K562 (cell line): Measurements from ENCODE around the gene DPM2. TPM values are rescaled to one million over a fixed set of nuclear protein-coding genes. Genes with fewer than 3 reads are reported as not detected.

Experiments
- CAMTA2 ChIP-seq: fragments of 250-450 bp; sonication (Bioruptor Pico); conservative IDR thresholded peaks from 2 replicates; pipeline ENCODE4 v1.5.1; 2022
- CHAMP1 ChIP-seq: fragments of 450-650 bp; IDR thresholded peaks from 2 replicates; pipeline ENCODE4 v1.6.1; 2016; ENCODE audit warnings: mild to moderate bottlenecking
- CHD1 ChIP-seq: fragments of 200-600 bp; sonication (generic); IDR thresholded peaks from one replicate; pipeline ENCODE4 v1.6.1; 2012; ENCODE audit warnings: mild to moderate bottlenecking, moderate library complexity, low read length, inconsistent platforms
- HDAC8 ChIP-seq: fragments of 450-650 bp; IDR thresholded peaks from 2 replicates; pipeline ENCODE4 v1.6.1; 2016; ENCODE audit warnings: mild to moderate bottlenecking, missing genetic modification characterization, moderate library complexity, missing compliant biosample characterization
- HDGF ChIP-seq: fragments of 450-650 bp; IDR thresholded peaks from 2 replicates; pipeline ENCODE4 v1.6.1; 2016
- L3MBTL2 ChIP-seq: fragments of 450-650 bp; IDR thresholded peaks from 2 replicates; pipeline ENCODE4 v1.6.1; 2016; ENCODE audit warnings: mild to moderate bottlenecking, moderate library complexity
- RBFOX2 ChIP-seq: fragments of 200-400 bp; formaldehyde crosslinking; IDR thresholded peaks from 2 replicates; pipeline ENCODE4 v1.6.1; 2017; ENCODE audit warnings: low read depth, mild to moderate bottlenecking, low read length, moderate library complexity
- SMAD4 ChIP-seq: fragments of 250-450 bp; sonication (Bioruptor Pico); conservative IDR thresholded peaks from 2 replicates; pipeline ENCODE4 v1.8.0; 2021; ENCODE audit warnings: inconsistent platforms, mild to moderate bottlenecking, moderate library complexity
- ZNF57 ChIP-seq: fragments of 450-650 bp; formaldehyde crosslinking; IDR thresholded peaks from 2 replicates; pipeline ENCODE4 v1.4.0; 2020; ENCODE audit warnings: mild to moderate bottlenecking, moderate library complexity
- polyA plus RNA-seq, 8 experiments: library from polyadenylated mRNA; depleted of rRNA in 4 of 8; stranded (reverse) in 5 of 8; unstranded in 3 of 8; fragments of >200 nt; fragmentation: Nextera tagmentation in 2 of 8; fragmentation: Illumina TruSeq in 1 of 8; extraction: Ambion mirVana in 2 of 8; extraction: Trizol in 1 of 8; gene quantifications; 2 replicates each; pipeline versions ENCODE4 v1.2.1 to v1.2.3, GENCODE V29; 2011 to 2014; ENCODE audit warnings: inconsistent platforms in 1 of 8, missing spikeins in 1 of 8
- total RNA-seq, 7 experiments: library from RNA; depleted of rRNA in 6 of 7; stranded (reverse); fragments of >200 nt in 6 of 7; fragmentation: Illumina TruSeq in 2 of 7; extraction: Trizol in 2 of 7; gene quantifications; 2 replicates each; pipeline versions ENCODE4 v1.2.1 to v1.2.3, GENCODE V29; 2011 to 2021; ENCODE audit warnings: low replicate concordance in 1 of 7
- TF ChIP-seq, protein P1 (sequence below): sonication (generic); formaldehyde crosslinking; IDR thresholded peaks from 2 replicates; pipeline ENCODE4 v1.8.1; 2023; ENCODE audit warnings: mild to moderate bottlenecking, missing genetic modification reagents
- TF ChIP-seq, protein P2 (sequence below), 2 experiments: fragments of 450-650 bp; formaldehyde crosslinking in 1 of 2; IDR thresholded peaks; 2 replicates each; pipeline versions ENCODE4 v1.4.0 to v1.6.1; 2014 to 2020; ENCODE audit warnings: mild to moderate bottlenecking in 2 of 2, borderline replicate concordance in 1 of 2, low read depth in 1 of 2
- TF ChIP-seq, protein P3 (sequence below): fragments of 450-650 bp; IDR thresholded peaks from 2 replicates; pipeline ENCODE4 v1.6.1; 2017; ENCODE audit warnings: antibody characterized with exemption

The DPM2 gene
- total and polyA plus RNA-seq, 9 of the 15 experiments (the other 6 are each of a cell fraction or from before 2014, with no cell fraction given): 43.5 to 126 (median 71.1) TPM

DNA sequence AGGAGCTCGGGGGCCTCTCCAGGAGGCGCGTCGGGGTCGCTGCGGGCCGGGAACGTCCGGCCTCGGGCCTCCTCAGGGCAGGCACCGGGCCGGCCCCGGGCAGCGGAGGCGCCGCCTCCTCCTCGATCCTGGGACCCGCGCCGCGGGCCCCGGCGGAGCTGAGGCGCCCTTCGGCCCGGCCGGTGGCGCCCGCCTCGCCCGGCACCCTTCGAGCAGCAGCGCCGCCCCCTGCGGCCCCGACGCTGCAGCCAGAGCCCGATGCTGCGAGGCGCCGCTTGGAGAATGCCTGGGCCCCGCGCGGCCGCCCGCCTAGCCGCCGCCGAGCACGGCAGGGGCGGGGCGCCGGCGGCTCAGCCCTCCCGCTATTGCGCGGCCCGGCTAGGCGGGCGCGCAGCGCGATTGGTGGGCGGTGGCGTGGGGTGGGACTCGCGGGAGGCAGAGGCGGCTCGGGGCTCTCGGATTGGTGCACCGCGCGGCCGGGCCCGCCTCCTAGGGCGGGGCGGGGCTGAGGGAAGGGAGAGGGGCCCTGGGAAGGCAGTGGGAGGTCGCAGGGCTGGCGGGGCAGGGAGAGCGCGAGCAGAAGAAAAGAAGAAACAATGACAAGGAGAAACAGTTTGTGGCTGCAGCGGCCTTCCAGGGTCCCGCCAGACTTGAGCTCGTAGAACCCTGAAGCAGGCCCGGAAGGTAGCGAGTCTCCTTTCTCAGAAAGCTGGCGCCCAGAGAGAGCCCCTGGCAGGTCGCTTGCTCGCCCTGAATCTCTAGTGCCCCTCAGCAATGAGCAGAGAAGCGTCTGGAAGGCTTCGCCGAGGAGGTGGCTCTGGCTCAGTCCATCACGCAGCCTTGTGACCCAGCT lies 43.3 kb upstream of the DPM2 start, which contains the start of gene EEIG1 (continued):
- TF ChIP-seq CHD1 (peak; percentile 8), ZNF57 (CRISPR knock-in tag) (no peak), CAMTA2 (CRISPR knock-in tag) (no peak), HDGF (no peak), HDAC8 (tag) (no peak), CHAMP1 (no peak), SMAD4 (0 out of 2 replicates have a peak, but pooled peaks have one; percentile 67), L3MBTL2 (peak; percentile 62), RBFOX2 (peak; percentile 65)
- TF ChIP-seq, protein P1, sequence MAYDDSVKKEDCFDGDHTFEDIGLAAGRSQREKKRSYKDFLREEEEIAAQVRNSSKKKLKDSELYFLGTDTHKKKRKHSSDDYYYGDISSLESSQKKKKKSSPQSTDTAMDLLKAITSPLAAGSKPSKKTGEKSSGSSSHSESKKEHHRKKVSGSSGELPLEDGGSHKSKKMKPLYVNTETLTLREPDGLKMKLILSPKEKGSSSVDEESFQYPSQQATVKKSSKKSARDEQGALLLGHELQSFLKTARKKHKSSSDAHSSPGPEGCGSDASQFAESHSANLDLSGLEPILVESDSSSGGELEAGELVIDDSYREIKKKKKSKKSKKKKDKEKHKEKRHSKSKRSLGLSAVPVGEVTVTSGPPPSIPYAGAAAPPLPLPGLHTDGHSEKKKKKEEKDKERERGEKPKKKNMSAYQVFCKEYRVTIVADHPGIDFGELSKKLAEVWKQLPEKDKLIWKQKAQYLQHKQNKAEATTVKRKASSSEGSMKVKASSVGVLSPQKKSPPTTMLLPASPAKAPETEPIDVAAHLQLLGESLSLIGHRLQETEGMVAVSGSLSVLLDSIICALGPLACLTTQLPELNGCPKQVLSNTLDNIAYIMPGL (CRISPR knock-in tag): no peak
- TF ChIP-seq, protein P2, sequence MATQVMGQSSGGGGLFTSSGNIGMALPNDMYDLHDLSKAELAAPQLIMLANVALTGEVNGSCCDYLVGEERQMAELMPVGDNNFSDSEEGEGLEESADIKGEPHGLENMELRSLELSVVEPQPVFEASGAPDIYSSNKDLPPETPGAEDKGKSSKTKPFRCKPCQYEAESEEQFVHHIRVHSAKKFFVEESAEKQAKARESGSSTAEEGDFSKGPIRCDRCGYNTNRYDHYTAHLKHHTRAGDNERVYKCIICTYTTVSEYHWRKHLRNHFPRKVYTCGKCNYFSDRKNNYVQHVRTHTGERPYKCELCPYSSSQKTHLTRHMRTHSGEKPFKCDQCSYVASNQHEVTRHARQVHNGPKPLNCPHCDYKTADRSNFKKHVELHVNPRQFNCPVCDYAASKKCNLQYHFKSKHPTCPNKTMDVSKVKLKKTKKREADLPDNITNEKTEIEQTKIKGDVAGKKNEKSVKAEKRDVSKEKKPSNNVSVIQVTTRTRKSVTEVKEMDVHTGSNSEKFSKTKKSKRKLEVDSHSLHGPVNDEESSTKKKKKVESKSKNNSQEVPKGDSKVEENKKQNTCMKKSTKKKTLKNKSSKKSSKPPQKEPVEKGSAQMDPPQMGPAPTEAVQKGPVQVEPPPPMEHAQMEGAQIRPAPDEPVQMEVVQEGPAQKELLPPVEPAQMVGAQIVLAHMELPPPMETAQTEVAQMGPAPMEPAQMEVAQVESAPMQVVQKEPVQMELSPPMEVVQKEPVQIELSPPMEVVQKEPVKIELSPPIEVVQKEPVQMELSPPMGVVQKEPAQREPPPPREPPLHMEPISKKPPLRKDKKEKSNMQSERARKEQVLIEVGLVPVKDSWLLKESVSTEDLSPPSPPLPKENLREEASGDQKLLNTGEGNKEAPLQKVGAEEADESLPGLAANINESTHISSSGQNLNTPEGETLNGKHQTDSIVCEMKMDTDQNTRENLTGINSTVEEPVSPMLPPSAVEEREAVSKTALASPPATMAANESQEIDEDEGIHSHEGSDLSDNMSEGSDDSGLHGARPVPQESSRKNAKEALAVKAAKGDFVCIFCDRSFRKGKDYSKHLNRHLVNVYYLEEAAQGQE (IDR thresholded peaks at IDR 0.05; ENCODE audit: borderline replicate concordance): peak; percentile 21
- TF ChIP-seq, protein P2 (CRISPR knock-in tag; IDR thresholded peaks at IDR 0.05; ENCODE audit: low read depth): 0 out of 2 replicates have a peak, but pooled peaks have one; percentile 37
- TF ChIP-seq, protein P3, sequence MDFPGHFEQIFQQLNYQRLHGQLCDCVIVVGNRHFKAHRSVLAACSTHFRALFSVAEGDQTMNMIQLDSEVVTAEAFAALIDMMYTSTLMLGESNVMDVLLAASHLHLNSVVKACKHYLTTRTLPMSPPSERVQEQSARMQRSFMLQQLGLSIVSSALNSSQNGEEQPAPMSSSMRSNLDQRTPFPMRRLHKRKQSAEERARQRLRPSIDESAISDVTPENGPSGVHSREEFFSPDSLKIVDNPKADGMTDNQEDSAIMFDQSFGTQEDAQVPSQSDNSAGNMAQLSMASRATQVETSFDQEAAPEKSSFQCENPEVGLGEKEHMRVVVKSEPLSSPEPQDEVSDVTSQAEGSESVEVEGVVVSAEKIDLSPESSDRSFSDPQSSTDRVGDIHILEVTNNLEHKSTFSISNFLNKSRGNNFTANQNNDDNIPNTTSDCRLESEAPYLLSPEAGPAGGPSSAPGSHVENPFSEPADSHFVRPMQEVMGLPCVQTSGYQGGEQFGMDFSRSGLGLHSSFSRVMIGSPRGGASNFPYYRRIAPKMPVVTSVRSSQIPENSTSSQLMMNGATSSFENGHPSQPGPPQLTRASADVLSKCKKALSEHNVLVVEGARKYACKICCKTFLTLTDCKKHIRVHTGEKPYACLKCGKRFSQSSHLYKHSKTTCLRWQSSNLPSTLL: no peak
